Caco-2 (cell line): ENCODE data around the gene GDPD1. TPM values are rescaled to one million over a fixed set of nuclear protein-coding genes. Genes with fewer than 3 reads are reported as not detected.

Source experiments
- BruUV-seq: library from RNA; stranded (reverse); fragments of 400-500 nt; replicated peaks from 2 replicates; lab custom pipeline; 2021; lab: Mats Ljungman, UMichigan
- CTCF ChIA-PET: fragments of 300-600 bp; sonication (Branson Sonifier 250); formaldehyde crosslinking; loops from one replicate; lab custom pipeline; 2022; ENCODE audit warnings: antibody characterized with exemption; lab: Charles Lee
- POLR2A ChIA-PET: fragments of 300-600 bp; sonication (Branson Sonifier 250); formaldehyde crosslinking; loops from one replicate; lab custom pipeline; 2022; ENCODE audit warnings: antibody characterized with exemption; lab: Charles Lee
- DNase-seq, 2 experiments: peaks; one replicate each; pipeline versions ENCODE4 v3.0.0 to v3.0.0-alpha.2; 2020 to 2022
- H3K27me3 ChIP-seq: replicated peaks from 2 replicates; pipeline ENCODE4 v1.6.0; 2011; ENCODE audit warnings: low read length; ENCODE audit not compliant: control insufficient read depth, insufficient read depth
- H3K36me3 ChIP-seq: 2 replicates; pipeline ENCODE4 v1.5.1; 2011; ENCODE audit warnings: low read length; ENCODE audit not compliant: control insufficient read depth, insufficient read depth
- H3K4me1 ChIP-seq: fragments of 250-450 bp; sonication (Bioruptor Pico); 2 replicates; pipeline ENCODE4 v1.5.1; 2020; ENCODE audit warnings: mild to moderate bottlenecking
- H3K4me3 ChIP-seq: 2 replicates; pipeline ENCODE4 v1.5.1; 2011; ENCODE audit warnings: low read depth, mild to moderate bottlenecking, control low read depth, low read length
- H3K9me3 ChIP-seq: fragments of 250-450 bp; sonication (Bioruptor Pico); 2 replicates; pipeline ENCODE4 v1.5.1; 2020; ENCODE audit warnings: mild to moderate bottlenecking, moderate library complexity
- H3K27ac Mint-ChIP-seq: one replicate; pipeline ENCODE4 v1.8.0; 2022; ENCODE audit warnings: mixed read lengths; ENCODE audit not compliant: unreplicated experiment
- H3K27me3 Mint-ChIP-seq: one replicate; pipeline ENCODE4 v1.8.0; 2022; ENCODE audit warnings: mixed read lengths; ENCODE audit not compliant: insufficient read depth, unreplicated experiment
- H3K36me3 Mint-ChIP-seq: one replicate; pipeline ENCODE4 v1.8.0; 2022; ENCODE audit warnings: mild to moderate bottlenecking, mixed read lengths; ENCODE audit not compliant: insufficient read depth, unreplicated experiment
- H3K4me1 Mint-ChIP-seq: one replicate; pipeline ENCODE4 v1.8.0; 2022; ENCODE audit warnings: low read depth, mixed read lengths; ENCODE audit not compliant: unreplicated experiment
- H3K4me3 Mint-ChIP-seq: one replicate; pipeline ENCODE4 v1.8.0; 2022; ENCODE audit warnings: mild to moderate bottlenecking, moderate library complexity, mixed read lengths; ENCODE audit not compliant: unreplicated experiment
- H3K9me3 Mint-ChIP-seq: one replicate; pipeline ENCODE4 v1.8.0; 2022; ENCODE audit warnings: mixed read lengths; ENCODE audit not compliant: unreplicated experiment
- CTCF ChIP-seq, 2 experiments: fragments of 200-600 bp in 1 of 2; IDR thresholded peaks; 1 replicate in 1 of 2; 2 replicates in 1 of 2; pipeline versions ENCODE4 v1.5.1 to v1.8.0; 2011 to 2022; ENCODE audit warnings: antibody characterized with exemption in 1 of 2, control low read depth in 1 of 2, inconsistent platforms in 1 of 2, low read depth in 1 of 2, low read length in 1 of 2, mild to moderate bottlenecking in 1 of 2, moderate library complexity in 1 of 2; ENCODE audit not compliant: insufficient read depth in 1 of 2, severe bottlenecking in 1 of 2, unreplicated experiment in 1 of 2
- intact Hi-C: fragments of 100-400 bp; cut with micrococcal nuclease; formaldehyde crosslinking; loops from one replicate; pipeline ENCODE4 v1.10.0; 2022; ENCODE audit not compliant: unreplicated experiment
- total RNA-seq: library from RNA; stranded (reverse); gene quantifications from 2 replicates; pipeline ENCODE4 v1.2.3, GENCODE V29; 2022

GDPD1 gene
- total RNA-seq, 1 experiment from 2014 or later, result 1.2 TPM

- Histone ChIP-seq H3K4me3 (no peak overlapping the region), H3K9me3 (no peaks in the 10 kb centered on the region), H3K27me3 (no peaks in the 10 kb centered on the region), H3K4me1 (no peaks in the 10 kb centered on the region), H3K36me3 (no peaks in the 10 kb centered on the region)
- TF ChIP-seq CTCF (IDR thresholded peaks at IDR 0.05; ENCODE audit: insufficient read depth in 1 of 2, low read depth in 1 of 2, low read length in 1 of 2, severe bottlenecking in 1 of 2, unreplicated experiment in 1 of 2), result no peak
- Mint-ChIP-seq H3K27ac (no peak overlapping the region), H3K36me3 (no peaks in the 10 kb centered on the region), H3K27me3 (no peaks in the 10 kb centered on the region), H3K4me1 (no peaks in the 10 kb centered on the region), H3K9me3 (no peaks in the 10 kb centered on the region), H3K4me3 (no peak overlapping the region)
- no TSS peak for BruUV-seq
- DNase-seq, result no peak
- intact Hi-C loops, result no loop called here
- ChIA-PET POLR2A (no interaction called here), CTCF (no interaction called here)
These were observed 10.5 kb downstream of the GDPD1 start for GRCh38 chr17:59230764-59231163.

GRCh38 chr17:59234631-59235030 lies 14.3 kb downstream of the GDPD1 start:
- Mint-ChIP-seq H3K4me3 (no peak overlapping the region), H3K27me3 (peaks cover 3% of the 10 kb centered on the region), H3K4me1 (no peaks in the 10 kb centered on the region), H3K27ac (no peak overlapping the region), H3K9me3 (no peaks in the 10 kb centered on the region), H3K36me3 (no peaks in the 10 kb centered on the region)
- Histone ChIP-seq H3K9me3 (no peaks in the 10 kb centered on the region), H3K4me1 (peaks cover 3% of the 10 kb centered on the region; the same call in 1 of the 2 replicates), H3K4me3 (no peak overlapping the region), H3K36me3 (no peaks in the 10 kb centered on the region), H3K27me3 (no peaks in the 10 kb centered on the region)
- DNase-seq, result no peak
- no TSS peak for BruUV-seq
- intact Hi-C loops, result no loop called here
- TF ChIP-seq CTCF (IDR thresholded peaks at IDR 0.05; ENCODE audit: insufficient read depth in 1 of 2, low read depth in 1 of 2, low read length in 1 of 2, severe bottlenecking in 1 of 2, unreplicated experiment in 1 of 2), result no peak
- CTCF ChIA-PET, result no interaction called here
- POLR2A ChIA-PET, result no interaction called here

- H3K9me3 ChIP-seq, result no peaks in the 10 kb centered on the region
- H3K27me3 Mint-ChIP-seq, result peaks cover 6% of the 10 kb centered on the region
- no peak for TF ChIP-seq CTCF (IDR thresholded peaks at IDR 0.05; ENCODE audit: insufficient read depth in 1 of 2, low read depth in 1 of 2, low read length in 1 of 2, severe bottlenecking in 1 of 2, unreplicated experiment in 1 of 2)
- intact Hi-C loops, result no loop called here
- no peaks in the 10 kb centered on the region for H3K36me3 ChIP-seq
- ChIA-PET POLR2A (no interaction called here), CTCF (no interaction called here)
- H3K27ac Mint-ChIP-seq, result no peak overlapping the region
- H3K4me3 ChIP-seq, result no peak overlapping the region
- no peak overlapping the region for H3K4me3 Mint-ChIP-seq
- BruUV-seq, result no TSS peak
- no peaks in the 10 kb centered on the region for H3K4me1 Mint-ChIP-seq
- no peaks in the 10 kb centered on the region for H3K9me3 Mint-ChIP-seq
- peaks cover 3% of the 10 kb centered on the region; the same call in 1 of the 2 replicates for H3K4me1 ChIP-seq
- no peaks in the 10 kb centered on the region for H3K27me3 ChIP-seq
- DNase-seq, result no peak
- no peaks in the 10 kb centered on the region for H3K36me3 Mint-ChIP-seq
These were observed 18.6 kb downstream of the GDPD1 start for GRCh38 chr17:59238906-59239305.
